Liver (tissue), 3 donors: Measurements from ENCODE around the gene THSD4.

Experiments used
- CTCF ChIP-seq: fragments of 150-350 bp; IDR thresholded peaks from 2 replicates; pipeline ENCODE4 v1.5.1; 2017; ENCODE audit warnings: improper control_type of control experiment, low read depth, low read length; ENCODE audit not compliant: missing input control
- EGR1 ChIP-seq, 2 donors: IDR thresholded peaks; 2 replicates each; pipeline ENCODE4 v1.6.1; 2016 to 2018; ENCODE audit warnings: antibody characterized with exemption in 2 of 2, low read depth in 2 of 2
- FOXA1 ChIP-seq: IDR thresholded peaks from 2 replicates; pipeline ENCODE4 v1.6.1; 2016; ENCODE audit warnings: antibody characterized with exemption
- GABPA ChIP-seq, 2 donors: IDR thresholded peaks in 1 of 2; conservative IDR thresholded peaks in 1 of 2; 2 replicates each; pipeline ENCODE4 v1.6.1; 2016; ENCODE audit warnings: antibody characterized with exemption in 2 of 2, mild to moderate bottlenecking in 1 of 2, moderate library complexity in 1 of 2
- NR2F2 ChIP-seq: IDR thresholded peaks from 2 replicates; pipeline ENCODE4 v1.6.1; 2016; ENCODE audit warnings: antibody characterized with exemption
- RAD21 ChIP-seq, 2 donors: IDR thresholded peaks; 2 replicates each; pipeline ENCODE4 v1.6.1; 2016; ENCODE audit warnings: antibody characterized with exemption in 2 of 2, mild to moderate bottlenecking in 2 of 2
- REST ChIP-seq: IDR thresholded peaks from 2 replicates; pipeline ENCODE4 v1.6.1; 2016; ENCODE audit warnings: antibody characterized with exemption, mild to moderate bottlenecking
- RXRA ChIP-seq, 2 donors: IDR thresholded peaks; 2 replicates each; pipeline ENCODE4 v1.6.1; 2017 to 2018; ENCODE audit warnings: antibody characterized with exemption in 2 of 2, mild to moderate bottlenecking in 1 of 2
- SP1 ChIP-seq: IDR thresholded peaks from 2 replicates; pipeline ENCODE4 v1.6.1; 2018; ENCODE audit warnings: antibody characterized with exemption, mild to moderate bottlenecking
- TAF1 ChIP-seq: conservative IDR thresholded peaks from 2 replicates; pipeline ENCODE4 v1.6.1; 2016; ENCODE audit warnings: antibody characterized with exemption, mild to moderate bottlenecking
- YY1 ChIP-seq: IDR thresholded peaks from 2 replicates; pipeline ENCODE4 v1.6.1; 2016; ENCODE audit warnings: antibody characterized with exemption, mild to moderate bottlenecking
- TF ChIP-seq, protein P1 (sequence below): IDR thresholded peaks from 2 replicates; pipeline ENCODE4 v1.6.1; 2016; ENCODE audit warnings: antibody characterized with exemption
- TF ChIP-seq, protein P2 (sequence below): IDR thresholded peaks from 2 replicates; pipeline ENCODE4 v1.6.1; 2016; ENCODE audit warnings: antibody characterized with exemption
- TF ChIP-seq, protein P3 (sequence below): IDR thresholded peaks from 2 replicates; pipeline ENCODE4 v1.6.1; 2016; ENCODE audit warnings: antibody characterized with exemption
- donor health status: healthy.
- donor health status: healthy.

DNA sequence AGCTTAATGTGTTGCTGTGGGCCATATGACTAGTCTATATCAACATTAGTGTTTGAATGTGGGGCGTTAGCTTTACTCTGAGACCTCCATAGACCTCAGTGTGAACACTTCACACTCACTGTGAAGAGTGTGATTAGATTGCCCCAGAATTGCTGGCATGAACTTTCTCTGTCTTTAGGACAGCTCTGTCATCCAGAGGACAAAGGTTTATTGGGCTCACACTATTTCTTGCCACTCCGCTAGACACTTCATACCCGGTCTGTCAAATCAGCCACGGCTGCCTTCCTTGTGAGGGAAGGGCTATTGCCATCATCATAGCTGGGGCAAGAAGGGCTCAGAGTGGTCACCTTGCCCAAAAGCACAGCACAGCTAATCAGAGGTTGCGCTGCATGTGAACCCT, 378.3 kb downstream of the THSD4 start:
- TF ChIP-seq, protein P1, sequence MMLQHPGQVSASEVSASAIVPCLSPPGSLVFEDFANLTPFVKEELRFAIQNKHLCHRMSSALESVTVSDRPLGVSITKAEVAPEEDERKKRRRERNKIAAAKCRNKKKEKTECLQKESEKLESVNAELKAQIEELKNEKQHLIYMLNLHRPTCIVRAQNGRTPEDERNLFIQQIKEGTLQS = no peak
- TF ChIP-seq RAD21 (IDR thresholded peaks at IDR 0.05) = no peak
- no peak for TF ChIP-seq CTCF
- TF ChIP-seq REST = no peak
- TF ChIP-seq RXRA (IDR thresholded peaks at IDR 0.05) = no peak
- TF ChIP-seq, protein P2, sequence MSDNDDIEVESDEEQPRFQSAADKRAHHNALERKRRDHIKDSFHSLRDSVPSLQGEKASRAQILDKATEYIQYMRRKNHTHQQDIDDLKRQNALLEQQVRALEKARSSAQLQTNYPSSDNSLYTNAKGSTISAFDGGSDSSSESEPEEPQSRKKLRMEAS = no peak
- no peak for TF ChIP-seq GABPA (IDR thresholded peaks at IDR 0.05 in 1 of 2, conservative IDR thresholded peaks at IDR 0.05 in 1 of 2)
- TF ChIP-seq, protein P3, sequence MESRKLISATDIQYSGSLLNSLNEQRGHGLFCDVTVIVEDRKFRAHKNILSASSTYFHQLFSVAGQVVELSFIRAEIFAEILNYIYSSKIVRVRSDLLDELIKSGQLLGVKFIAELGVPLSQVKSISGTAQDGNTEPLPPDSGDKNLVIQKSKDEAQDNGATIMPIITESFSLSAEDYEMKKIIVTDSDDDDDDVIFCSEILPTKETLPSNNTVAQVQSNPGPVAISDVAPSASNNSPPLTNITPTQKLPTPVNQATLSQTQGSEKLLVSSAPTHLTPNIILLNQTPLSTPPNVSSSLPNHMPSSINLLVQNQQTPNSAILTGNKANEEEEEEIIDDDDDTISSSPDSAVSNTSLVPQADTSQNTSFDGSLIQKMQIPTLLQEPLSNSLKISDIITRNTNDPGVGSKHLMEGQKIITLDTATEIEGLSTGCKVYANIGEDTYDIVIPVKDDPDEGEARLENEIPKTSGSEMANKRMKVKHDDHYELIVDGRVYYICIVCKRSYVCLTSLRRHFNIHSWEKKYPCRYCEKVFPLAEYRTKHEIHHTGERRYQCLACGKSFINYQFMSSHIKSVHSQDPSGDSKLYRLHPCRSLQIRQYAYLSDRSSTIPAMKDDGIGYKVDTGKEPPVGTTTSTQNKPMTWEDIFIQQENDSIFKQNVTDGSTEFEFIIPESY = no peak
- TF ChIP-seq SP1 = no peak
- TF ChIP-seq TAF1 = no peak
- no peak for TF ChIP-seq NR2F2
- no peak for TF ChIP-seq FOXA1
- TF ChIP-seq EGR1 (IDR thresholded peaks at IDR 0.05; ENCODE audit: low read depth in 2 of 2) = no peak
- TF ChIP-seq YY1 = no peak
